HG03571 (cell line): ENCODE measurements around the gene TIMP2.

ENCODE experiments used
- ATAC-seq: cut with Tn5 transposase; IDR thresholded peaks from one replicate; pipeline ENCODE4 v1.9.1; 2021; ENCODE audit not compliant: unreplicated experiment

Gene TIMP2

GRCh38 chr17:78819806-78820792 is 105.1 kb downstream of the TIMP2 start:
- ATAC-seq = no peak

- no peak for ATAC-seq
Measured at GRCh38 chr17:78819402-78819801, 105.8 kb downstream of the TIMP2 start.

- no peak for ATAC-seq
Measured at GRCh38 chr17:78818932-78819331, 106.3 kb downstream of the TIMP2 start.

GRCh38 chr17:78818152-78818846 is 106.9 kb downstream of the TIMP2 start:
- ATAC-seq = no peak

GRCh38 chr17:78817123-78817522 is 108.1 kb downstream of the TIMP2 start:
- ATAC-seq = no peak

- ATAC-seq = no peak
Measured at GRCh38 chr17:78815696-78816095, 109.5 kb downstream of the TIMP2 start.

- ATAC-seq = no peak
Measured at GRCh38 chr17:78812855-78813254, 112.3 kb downstream of the TIMP2 start.

GRCh38 chr17:78808163-78808562 is 117.0 kb downstream of the TIMP2 start:
- ATAC-seq = no peak

- no peak for ATAC-seq
Measured at GRCh38 chr17:78806451-78806850, 118.7 kb downstream of the TIMP2 start.

- no peak for ATAC-seq
Measured at GRCh38 chr17:78805301-78805700, 119.9 kb downstream of the TIMP2 start.

GRCh38 chr17:78804777-78805176 is 120.4 kb downstream of the TIMP2 start:
- ATAC-seq = no peak

- ATAC-seq = no peak
Measured at GRCh38 chr17:78803186-78803845, 121.9 kb downstream of the TIMP2 start.
